HCT116 (cell line): ENCODE measurements around the gene DGCR8.

ENCODE experiments used
- ATF3 ChIP-seq: IDR thresholded peaks from 2 replicates; pipeline ENCODE4 v1.6.1; 2012
- CEBPB ChIP-seq: IDR thresholded peaks from 2 replicates; pipeline ENCODE4 v1.6.1; 2012; ENCODE audit warnings: low read depth
- CTCF ChIP-seq, 3 experiments: fragments of 200-600 bp in 1 of 3; sonication (generic) in 1 of 3; IDR thresholded peaks in 2 of 3; conservative IDR thresholded peaks in 1 of 3; 2 replicates each; pipeline ENCODE4 v1.5.1; 2012 to 2017; ENCODE audit warnings: low read depth in 2 of 3, low read length in 2 of 3, antibody characterized with exemption in 1 of 3, borderline replicate concordance in 1 of 3, control low read depth in 1 of 3, mild to moderate bottlenecking in 1 of 3, mixed read lengths in 1 of 3, mixed run types in 1 of 3, moderate library complexity in 1 of 3; ENCODE audit not compliant: insufficient read depth in 1 of 3
- EZH2 ChIP-seq: fragments of 200-600 bp; sonication (generic); IDR thresholded peaks from 2 replicates; pipeline ENCODE4 v1.6.1; 2017; ENCODE audit warnings: antibody characterized with exemption, mixed run types
- EZH2phosphoT487 ChIP-seq: fragments of 200-600 bp; IDR thresholded peaks from 2 replicates; pipeline ENCODE4 v1.6.1; 2018; ENCODE audit warnings: antibody characterized with exemption, borderline replicate concordance
- MAX ChIP-seq: IDR thresholded peaks from 2 replicates; pipeline ENCODE4 v1.6.1; 2012
- POLR2A ChIP-seq: IDR thresholded peaks from 2 replicates; pipeline ENCODE4 v1.7.0; 2011; ENCODE audit warnings: borderline replicate concordance; ENCODE audit not compliant: insufficient read depth, insufficient read length; ENCODE audit errors: extremely low read depth
- POLR2AphosphoS5 ChIP-seq: IDR thresholded peaks from 2 replicates; pipeline ENCODE4 v1.6.1; 2011; ENCODE audit warnings: mild to moderate bottlenecking, low read depth, low read length, moderate library complexity
- RAD21 ChIP-seq: IDR thresholded peaks from 2 replicates; pipeline ENCODE4 v1.6.1; 2012; ENCODE audit warnings: low read depth, mild to moderate bottlenecking
- REST ChIP-seq: IDR thresholded peaks from 2 replicates; pipeline ENCODE4 v1.6.1; 2012; ENCODE audit warnings: low read depth
- SIN3A ChIP-seq: IDR thresholded peaks from 2 replicates; pipeline ENCODE4 v1.6.1; 2012; ENCODE audit warnings: low read depth
- ZNF274 ChIP-seq: fragments of 200-500 bp; sonication (Bioruptor generic); IDR thresholded peaks from 2 replicates; pipeline ENCODE4 v1.6.1; 2014; ENCODE audit warnings: mild to moderate bottlenecking, low read depth, low read length, inconsistent platforms

GRCh38 chr22:20138417-20138738, 58.3 kb downstream of the DGCR8 start:
- no peak for TF ChIP-seq CTCF (IDR thresholded peaks at IDR 0.05 in 2 of 3, conservative IDR thresholded peaks at IDR 0.05 in 1 of 3; ENCODE audit: borderline replicate concordance in 1 of 3, insufficient read depth in 1 of 3, low read depth in 2 of 3, low read length in 2 of 3)
- no peak for TF ChIP-seq RAD21
- TF ChIP-seq ZNF274 = no peak
- no peak for TF ChIP-seq EZH2phosphoT487
- no peak for TF ChIP-seq POLR2A
- TF ChIP-seq EZH2 = no peak
- TF ChIP-seq POLR2AphosphoS5 = no peak
- TF ChIP-seq ATF3 = no peak
- TF ChIP-seq SIN3A = no peak
- no peak for TF ChIP-seq MAX
- TF ChIP-seq REST = no peak
- no peak for TF ChIP-seq CEBPB
